Thyroid gland (tissue), 4 donors: ENCODE results near the gene SDHB. TPM values are rescaled to one million over a fixed set of nuclear protein-coding genes. Genes with fewer than 3 reads are reported as not detected.

Experiments
- DNase-seq, 2 donors: peaks; one replicate each; pipeline ENCODE4 v3.0.0-alpha.2; 2019
- H3K27ac ChIP-seq, 3 donors: fragments of 200-600 bp; sonication (generic); 1 replicate in 2 of 3; 2 replicates in 1 of 3; pipeline ENCODE4 v1.5.1; 2016 to 2019; ENCODE audit warnings: mild to moderate bottlenecking in 1 of 3, moderate library complexity in 1 of 3
- H3K27me3 ChIP-seq: fragments of 200-600 bp; sonication (generic); one replicate; pipeline ENCODE4 v1.5.1; 2019
- H3K36me3 ChIP-seq, 2 donors: fragments of 200-600 bp; sonication (generic); one replicate each; pipeline ENCODE4 v1.5.1; 2016 to 2019
- H3K4me1 ChIP-seq, 2 donors: fragments of 200-600 bp; sonication (generic); one replicate each; pipeline ENCODE4 v1.5.1; 2017 to 2019
- H3K4me3 ChIP-seq, 3 donors: fragments of 200-600 bp; sonication (generic); replicated peaks in 1 of 3; 1 replicate in 2 of 3; 2 replicates in 1 of 3; pipeline ENCODE4 v1.5.1; 2016; ENCODE audit warnings: mild to moderate bottlenecking in 1 of 3
- H3K9me3 ChIP-seq: fragments of 200-600 bp; sonication (generic); one replicate; pipeline ENCODE4 v1.5.1; 2017
- CTCF ChIP-seq, 6 experiments: fragments of 200-600 bp in 3 of 6; fragments of 450-650 bp in 3 of 6; sonication (generic) in 3 of 6; IDR thresholded peaks; one replicate each; pipeline ENCODE4 v1.5.1; 2016 to 2019; ENCODE audit warnings: antibody characterized with exemption in 6 of 6, mild to moderate bottlenecking in 2 of 6, inconsistent platforms in 1 of 6, moderate library complexity in 1 of 6
- POLR2A ChIP-seq, 2 donors: fragments of 450-650 bp; IDR thresholded peaks; one replicate each; pipeline ENCODE4 v1.6.1; 2017; ENCODE audit warnings: antibody characterized with exemption in 2 of 2, mild to moderate bottlenecking in 2 of 2, moderate library complexity in 1 of 2
- WGBS, 2 donors: methylation state at CpG; one replicate each; pipeline ENCODE4 v1.1.5; 2017; 5-methylcytosine and 5-hydroxymethylcytosine counted together
- intact Hi-C: fragments of 100-400 bp; cut with DNase I; formaldehyde crosslinking; loops from one replicate; pipeline ENCODE4 v1.15.1; 2023
- total RNA-seq, 4 donors: library from RNA; depleted of rRNA; stranded (reverse); fragments of >200 nt; gene quantifications; one replicate each; pipeline ENCODE4 v1.2.3, GENCODE V29; 2016

SDHB gene
- total RNA-seq, 4 donors from 2014 or later = 112 to 162 (median 136) TPM

DNA sequence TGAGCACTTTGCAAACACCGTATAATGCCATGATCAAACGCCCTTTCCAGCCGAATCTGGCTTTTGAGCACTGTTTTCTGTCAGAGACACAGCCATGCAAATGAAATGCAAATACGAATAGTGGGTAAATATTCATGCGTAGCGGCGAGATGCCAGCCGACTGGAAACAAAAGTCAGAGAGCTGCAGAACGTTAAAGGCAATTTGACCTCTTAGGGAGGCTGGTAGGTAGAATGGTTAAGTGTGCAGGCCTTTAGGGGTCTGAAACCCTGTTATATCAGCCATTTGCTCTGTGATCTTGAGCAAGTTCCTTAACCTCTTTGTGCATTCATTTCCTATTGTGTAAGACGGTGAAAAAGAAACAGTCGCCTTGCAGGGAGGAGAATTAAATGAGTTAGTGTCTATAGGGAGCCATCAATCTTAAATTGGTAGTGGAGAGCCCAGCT is 6.5 kb upstream of the SDHB start:
- Histone ChIP-seq H3K4me3 (no peak overlapping the region), H3K36me3 (no peaks in the 10 kb centered on the region), H3K27ac (no peak overlapping the region), H3K27me3 (no peaks in the 10 kb centered on the region), H3K4me1 (no peaks in the 10 kb centered on the region), H3K9me3 (no peaks in the 10 kb centered on the region)
- no peak for DNase-seq
- WGBS, 2 donors = 52 to 58% methylated on average over 11 of the region's 11 CpGs
- intact Hi-C loops = no loop called here
- TF ChIP-seq POLR2A (IDR thresholded peaks at IDR 0.05) (no peak), CTCF (IDR thresholded peaks at IDR 0.05) (no peak)

GRCh38 chr1:17059391-17060305 is 5.8 kb upstream of the SDHB start:
- 38 to 52% methylated on average over 10 to 12 of the region's 12 CpGs for WGBS, 2 donors
- Histone ChIP-seq H3K27me3 (no peaks in the 10 kb centered on the region), H3K27ac (no peak overlapping the region), H3K9me3 (no peaks in the 10 kb centered on the region), H3K4me3 (no peak overlapping the region), H3K4me1 (no peaks in the 10 kb centered on the region), H3K36me3 (no peaks in the 10 kb centered on the region)
- intact Hi-C loops = no loop called here
- DNase-seq = peak; percentile 32 to 44
- TF ChIP-seq CTCF (IDR thresholded peaks at IDR 0.05) (peak in 5 of 6 experiments; percentile 14 to 46 (median 33)), POLR2A (IDR thresholded peaks at IDR 0.05) (no peak)

- no peaks in the 10 kb centered on the region for H3K27me3 ChIP-seq
- H3K9me3 ChIP-seq = no peaks in the 10 kb centered on the region
- H3K4me1 ChIP-seq = peaks cover 7 to 12% of the 10 kb centered on the region in 2 donors
- H3K36me3 ChIP-seq = no peaks in the 10 kb centered on the region
- TF ChIP-seq POLR2A (IDR thresholded peaks at IDR 0.05) (no peak), CTCF (IDR thresholded peaks at IDR 0.05) (no peak)
- intact Hi-C loops = no loop called here
- DNase-seq = no peak
- no peak overlapping the region for H3K27ac ChIP-seq
- no peak overlapping the region for H3K4me3 ChIP-seq
- 89 to 92% methylated on average over 4 of the region's 4 CpGs for WGBS, 2 donors
Measured at GRCh38 chr1:17056551-17056950, 2.7 kb upstream of the SDHB start.

DNA sequence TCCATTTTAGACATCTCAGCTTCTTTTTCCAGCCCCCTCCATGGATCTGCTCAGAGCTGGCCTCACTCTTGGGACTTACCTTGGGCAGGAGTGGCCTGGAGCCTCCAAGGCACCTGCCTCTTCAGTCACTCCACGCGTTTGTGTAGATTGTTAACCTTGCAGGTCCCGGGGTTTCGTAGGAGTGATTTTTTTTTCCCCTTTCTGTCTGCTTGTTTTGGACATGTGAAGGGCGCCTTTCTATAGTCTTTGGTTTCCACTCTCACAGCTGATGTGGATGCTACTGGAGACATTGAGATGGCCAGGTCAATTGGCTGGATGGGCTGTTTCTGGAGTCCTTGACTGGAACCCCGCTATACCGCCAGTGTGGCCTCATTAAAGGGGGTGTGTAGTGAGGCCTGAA is 2.0 kb upstream of the SDHB start:
- Histone ChIP-seq H3K4me1 (peaks cover 10 to 12% of the 10 kb centered on the region in 2 donors), H3K4me3 (no peak overlapping the region), H3K27ac (no peak overlapping the region), H3K27me3 (no peaks in the 10 kb centered on the region), H3K9me3 (no peaks in the 10 kb centered on the region), H3K36me3 (peaks cover 0 to 2% of the 10 kb centered on the region in 2 donors)
- TF ChIP-seq CTCF (IDR thresholded peaks at IDR 0.05) (no peak), POLR2A (IDR thresholded peaks at IDR 0.05) (no peak)
- 70 to 78% methylated on average over 7 of the region's 7 CpGs for WGBS, 2 donors
- no peak for DNase-seq
- intact Hi-C loops = no loop called here

DNA sequence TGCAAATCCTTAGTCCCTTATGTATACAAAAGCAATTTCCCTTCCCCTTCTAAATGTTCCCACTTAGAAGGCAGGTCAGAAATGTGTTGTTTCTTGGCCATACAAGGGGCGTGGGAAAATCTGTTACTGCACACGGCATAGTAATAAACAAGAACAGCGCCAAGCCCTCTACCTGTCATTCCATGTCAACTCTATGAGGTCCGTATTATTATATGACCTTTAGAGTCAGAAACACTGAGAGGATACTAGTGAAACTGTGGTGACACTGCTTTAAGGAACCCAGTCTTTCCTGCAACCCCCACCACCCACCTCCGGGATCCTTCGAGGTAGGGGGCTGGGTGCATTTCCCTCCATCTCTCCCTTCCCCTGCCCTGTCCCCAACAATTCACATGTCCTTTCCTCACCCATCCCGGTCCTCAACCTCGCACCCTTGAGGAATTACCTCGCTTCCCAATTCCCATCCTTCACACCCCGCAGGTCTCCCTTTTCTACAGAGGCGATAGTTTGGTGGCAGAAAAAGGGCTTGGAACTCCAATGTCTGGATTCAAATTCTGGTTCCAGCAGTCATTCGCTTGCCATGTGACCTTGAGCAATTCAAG is 647 bp downstream of the SDHB start:
- DNase-seq = no peak
- Histone ChIP-seq H3K4me3 (peak overlapping the region; percentile 47 to 83 (median 50)), H3K36me3 (peaks cover 0 to 9% of the 10 kb centered on the region in 2 donors), H3K4me1 (peaks cover 10 to 12% of the 10 kb centered on the region in 2 donors), H3K27me3 (no peaks in the 10 kb centered on the region), H3K27ac (peak overlapping the region in 2 of 3 donors; percentile 80 to 86), H3K9me3 (no peaks in the 10 kb centered on the region)
- intact Hi-C loops = no loop called here
- WGBS, 2 donors = 6 to 11% methylated on average over 12 of the region's 12 CpGs
- TF ChIP-seq CTCF (IDR thresholded peaks at IDR 0.05) (no peak), POLR2A (IDR thresholded peaks at IDR 0.05) (no peak)
